HG02970 (cell line): ENCODE results near the gene PABPN1.

ENCODE experiments used
- ATAC-seq: cut with Tn5 transposase; IDR thresholded peaks from one replicate; pipeline ENCODE4 v1.9.1; 2021; ENCODE audit warnings: mild to moderate bottlenecking, moderate library complexity, moderate number of reproducible peaks; ENCODE audit not compliant: unreplicated experiment, low FRiP score

The PABPN1 gene

DNA sequence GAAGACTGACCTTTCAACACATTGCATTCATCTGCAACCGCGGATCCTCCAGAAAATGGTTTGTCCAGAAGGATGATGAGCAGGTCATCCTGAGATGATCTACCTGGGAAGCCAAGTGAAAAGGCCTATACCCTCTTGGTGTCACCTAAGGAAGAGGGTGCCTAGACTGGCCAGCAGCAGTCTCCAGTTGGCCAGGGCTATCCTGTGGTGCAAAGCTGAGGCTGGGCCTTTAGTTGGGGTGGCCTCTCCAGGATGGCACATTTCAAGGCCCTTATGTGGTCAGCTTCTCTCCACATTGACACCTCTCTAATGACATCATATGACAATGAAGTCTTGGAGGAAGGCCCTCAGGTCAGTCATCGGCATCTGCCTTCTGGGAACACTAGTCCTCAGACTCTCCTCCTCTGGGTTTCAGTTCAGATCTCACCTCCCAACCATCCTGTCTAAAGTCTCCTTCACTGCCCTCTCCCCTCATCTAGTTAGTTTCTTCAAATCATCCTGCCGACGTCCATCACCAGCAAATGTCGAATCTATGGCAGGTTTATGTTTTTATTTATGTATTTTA, 34.7 kb downstream of the PABPN1 start:
- no peak for ATAC-seq

DNA sequence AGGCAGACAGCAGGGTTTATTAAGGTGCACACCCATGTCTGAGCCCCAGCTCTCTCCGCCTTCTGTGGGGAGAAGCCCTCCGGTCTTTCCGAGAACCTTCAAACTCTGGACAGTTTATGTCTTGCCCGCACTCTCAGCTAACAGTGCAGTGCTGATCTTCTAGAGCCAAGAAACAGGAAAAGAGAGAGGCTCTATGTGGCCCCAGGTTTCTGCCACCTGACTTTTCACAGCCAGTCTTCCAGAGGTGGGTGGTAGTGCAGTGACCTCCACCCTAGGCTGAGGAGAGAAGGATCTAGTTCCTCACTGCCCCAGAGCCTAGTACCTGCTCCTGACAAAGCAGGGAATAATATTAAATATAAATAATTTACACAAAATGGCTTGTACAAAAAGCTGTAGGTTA, 35.4 kb downstream of the PABPN1 start:
- no peak for ATAC-seq

- ATAC-seq, result no peak
These were observed 36.0 kb downstream of the PABPN1 start for GRCh38 chr14:23357261-23357660.

- no peak for ATAC-seq
These were observed 36.8 kb downstream of the PABPN1 start for GRCh38 chr14:23358042-23358441.

GRCh38 chr14:23358553-23359166, 37.4 kb downstream of the PABPN1 start:
- no peak for ATAC-seq

- ATAC-seq, result no peak
These were observed 37.9 kb downstream of the PABPN1 start for GRCh38 chr14:23359167-23359626.

DNA sequence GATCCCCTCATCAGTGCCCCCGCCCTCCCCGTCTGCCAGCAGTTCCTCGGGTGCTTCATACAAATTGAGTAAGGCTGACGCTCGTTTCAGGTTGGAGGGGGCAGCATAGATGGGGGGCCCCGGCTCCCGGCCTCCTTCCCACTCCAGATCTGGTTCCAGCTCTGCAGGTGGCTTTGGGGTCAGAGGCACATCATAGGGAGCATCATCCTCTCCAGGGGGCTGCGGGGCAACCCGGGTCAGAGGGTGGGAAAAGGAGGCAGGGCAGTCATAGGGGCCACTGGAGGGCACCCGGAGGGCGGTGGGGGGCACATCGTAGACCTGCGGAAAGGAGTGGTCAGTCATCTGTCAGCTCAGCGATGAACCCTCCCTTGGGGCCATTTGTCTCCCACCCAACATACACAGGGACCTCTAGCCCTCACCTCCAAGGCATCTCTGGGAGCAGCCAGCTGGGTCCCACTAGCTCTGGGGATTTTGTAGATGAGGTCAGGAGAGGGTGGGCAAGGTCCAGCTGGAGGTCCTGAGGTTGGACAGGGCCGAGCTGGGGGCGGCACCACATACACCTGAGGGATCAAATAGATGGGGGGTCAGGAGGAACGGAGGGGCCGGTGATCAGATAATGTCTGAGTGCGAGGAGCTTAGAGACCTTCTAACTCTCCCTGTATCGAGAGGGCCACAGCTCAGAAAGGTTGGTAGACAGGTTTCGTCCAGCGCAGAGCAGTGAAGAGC, 38.6 kb downstream of the PABPN1 start:
- no peak for ATAC-seq

DNA sequence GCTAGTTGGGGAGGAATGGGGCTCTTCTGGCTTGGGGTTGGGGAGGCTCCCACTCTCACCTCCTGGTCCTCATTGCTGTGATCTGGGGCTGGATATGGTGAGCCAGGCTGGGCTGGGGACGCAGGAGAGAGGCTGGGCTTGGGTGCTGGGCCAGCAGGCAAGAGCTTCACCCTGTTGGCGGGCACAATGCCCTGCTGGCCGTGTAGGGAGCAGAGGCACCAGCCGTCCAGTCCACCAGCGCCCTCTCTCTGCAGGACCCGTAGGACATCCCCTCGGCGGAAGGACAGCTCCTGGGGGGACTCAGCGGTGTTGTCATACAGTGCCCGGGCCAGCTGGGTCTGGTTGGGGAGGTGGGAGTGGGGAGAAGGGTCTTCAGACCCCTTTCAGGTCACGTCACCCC, 39.2 kb downstream of the PABPN1 start:
- no peak for ATAC-seq

GRCh38 chr14:23361320-23361719, 40.1 kb downstream of the PABPN1 start:
- no peak for ATAC-seq

DNA sequence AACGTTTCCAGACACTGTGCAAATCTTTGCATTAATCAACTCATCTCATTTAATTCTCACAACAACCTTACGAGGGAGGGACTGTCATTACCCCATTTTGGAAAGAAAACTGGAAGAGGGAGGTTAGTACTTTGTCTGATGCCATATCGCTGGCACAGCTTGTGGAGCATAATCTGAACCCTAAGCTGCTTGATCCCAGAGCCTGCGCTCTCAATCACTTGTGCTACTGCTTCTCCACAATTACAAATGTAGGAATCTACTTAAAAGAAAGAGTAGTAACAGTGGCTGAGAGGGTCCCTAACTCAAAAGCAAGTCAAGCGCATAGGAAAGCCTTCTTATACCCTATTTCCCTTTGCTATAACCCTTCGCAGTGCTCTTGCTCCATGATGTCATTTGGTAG, 40.5 kb downstream of the PABPN1 start:
- ATAC-seq, result no peak

DNA sequence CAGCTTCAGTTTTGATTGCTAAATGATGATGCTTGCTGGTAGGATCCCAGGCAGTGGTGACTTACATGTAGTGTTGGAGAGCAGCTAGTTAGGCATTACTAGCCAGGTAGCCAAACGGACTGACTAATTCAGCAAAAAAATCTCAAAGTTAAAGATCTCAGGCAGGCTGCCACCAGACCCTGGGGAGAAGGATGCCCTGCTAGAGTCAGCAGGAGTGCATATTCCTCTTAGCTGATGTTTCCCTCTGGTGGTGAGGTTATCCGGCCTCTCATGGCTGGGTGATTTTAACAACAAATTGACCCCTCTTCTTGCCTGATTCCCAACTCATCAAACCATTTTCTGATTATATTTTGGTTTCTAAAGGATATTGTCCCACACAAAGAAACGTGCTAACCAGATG, 40.9 kb downstream of the PABPN1 start:
- ATAC-seq, result no peak

- no peak for ATAC-seq
These were observed 43.1 kb downstream of the PABPN1 start for GRCh38 chr14:23364164-23365035.

- no peak for ATAC-seq
These were observed 43.9 kb downstream of the PABPN1 start, which contains the start of gene EFS for GRCh38 chr14:23365036-23365731. TSS of gene EFS (minus strand) at chr14:23365172. CDS start at chr14:23365025, 147 bp downstream.

GRCh38 chr14:23365732-23366425, 44.6 kb downstream of the PABPN1 start:
- no peak for ATAC-seq

DNA sequence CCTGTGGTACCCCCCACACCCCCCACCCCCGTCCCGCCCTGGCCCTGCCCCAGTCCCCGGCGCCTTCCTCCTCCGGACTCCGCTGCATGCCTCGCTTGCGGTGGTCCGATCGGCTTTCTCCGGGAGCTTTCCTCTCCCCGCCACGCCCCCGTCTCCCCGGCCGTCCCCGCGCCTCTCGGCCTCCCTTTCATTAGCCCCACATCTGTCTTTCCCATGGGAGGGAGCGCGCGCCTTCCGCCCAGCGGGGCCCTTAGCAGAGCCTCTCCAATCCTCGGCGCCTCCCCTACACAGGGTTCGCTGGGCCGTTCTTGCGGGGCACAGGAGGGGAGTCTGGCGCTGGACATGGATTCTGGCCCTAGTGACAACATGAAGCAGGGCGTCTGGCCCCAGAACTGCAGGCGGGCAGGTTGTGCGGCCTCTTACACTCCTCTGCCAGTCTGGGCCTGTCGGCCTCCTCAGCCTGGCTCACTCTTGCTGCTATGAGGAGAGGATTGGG, 45.2 kb downstream of the PABPN1 start:
- no peak for ATAC-seq

- no peak for ATAC-seq
These were observed 49.0 kb downstream of the PABPN1 start for GRCh38 chr14:23370221-23370620.

DNA sequence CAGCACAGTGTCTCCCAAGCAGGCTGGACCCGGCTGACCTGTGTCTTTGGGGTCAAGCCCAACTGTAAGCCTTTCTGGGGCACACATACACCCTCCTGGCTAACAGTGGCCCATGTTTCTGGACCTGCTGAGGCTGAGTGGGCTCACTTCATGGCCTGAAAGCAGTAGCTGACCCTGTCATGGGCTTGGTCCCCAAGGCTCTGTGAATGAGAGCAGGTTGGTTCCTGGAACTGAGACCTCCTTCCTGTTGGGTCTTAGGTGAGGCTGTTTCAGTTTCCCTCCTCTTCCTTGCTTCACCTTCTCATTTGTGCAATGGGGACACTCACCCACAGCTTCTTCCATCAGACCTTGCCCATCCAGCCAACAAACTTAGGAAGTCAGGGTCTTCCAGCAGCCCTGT, 50.6 kb downstream of the PABPN1 start:
- ATAC-seq, result no peak

DNA sequence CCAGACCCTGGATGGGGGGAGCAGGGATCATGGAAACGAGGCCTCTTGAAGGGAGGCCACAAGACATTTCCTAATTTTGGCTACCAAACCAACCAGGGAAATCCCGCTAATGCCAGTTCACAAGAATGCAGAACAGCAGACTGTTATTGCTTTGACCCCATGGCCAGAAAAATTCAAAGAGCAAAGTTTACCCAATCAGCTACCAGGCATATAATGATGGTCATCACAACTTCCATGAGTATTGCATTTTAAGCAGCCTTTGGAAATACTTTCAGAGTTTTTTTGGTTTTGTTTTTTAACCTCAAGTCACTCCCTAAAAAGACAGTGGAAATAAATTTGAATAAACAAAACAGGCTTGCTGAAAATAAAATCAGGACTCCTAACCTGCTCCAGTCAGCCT, 51.3 kb downstream of the PABPN1 start, which contains the start of gene IL25:
Gene IL25, plus strand, starts transcription at position 301 of the 400 bp plus-strand sequence.
- ATAC-seq, result no peak

- ATAC-seq, result no peak
These were observed 51.8 kb downstream of the PABPN1 start for GRCh38 chr14:23373041-23373440.
